Ovary (tissue), 3 donors: Measurements from ENCODE around the gene BORCS5.

Source experiments
- CTCF ChIP-seq, 3 donors: fragments of 450-650 bp in 2 of 3; fragments of 200-600 bp in 1 of 3; IDR thresholded peaks; one replicate each; pipeline versions ENCODE4 v1.5.1 to v1.8.0; 2016 to 2022; ENCODE audit warnings: antibody characterized with exemption in 3 of 3, mild to moderate bottlenecking in 1 of 3
- EP300 ChIP-seq: sonication (generic); formaldehyde crosslinking; IDR thresholded peaks from one replicate; pipeline ENCODE4 v1.6.1; 2017; ENCODE audit warnings: antibody characterized with exemption
- POLR2A ChIP-seq: fragments of 450-650 bp; IDR thresholded peaks from one replicate; pipeline ENCODE4 v1.6.1; 2017; ENCODE audit warnings: antibody characterized with exemption, mild to moderate bottlenecking, moderate library complexity
- donor health status: DM: no; HTN: no; CAD: no.

GRCh38 chr12:12423367-12423766, 66.5 kb downstream of the BORCS5 start:
- TF ChIP-seq POLR2A (no peak), CTCF (IDR thresholded peaks at IDR 0.05) (no peak), EP300 (no peak)
